Measurements from ENCODE around the gene PCNX2. TPM values are rescaled to one million over a fixed set of nuclear protein-coding genes. Genes with fewer than 3 reads are reported as not detected.

Gene PCNX2
- total RNA-seq, 2 donors from 2014 or later = 8.4 to 23.2 TPM

GRCh38 chr1:233144434-233144833, 151.1 kb downstream of the PCNX2 start:
- intact Hi-C loops (cut with DNase I) = no loop called here
- no peak for DNase-seq (ENCODE audit: low spot score)
- Histone ChIP-seq H3K4me1 (replicated peaks) (no peaks in the 10 kb centered on the region), H3K9me3 (no peaks in the 10 kb centered on the region), H3K27me3 (replicated peaks; ENCODE audit: insufficient read depth) (no peaks in the 10 kb centered on the region), H3K27ac (no peak overlapping the region), H3K36me3 (no peaks in the 10 kb centered on the region), H3K4me3 (no peak overlapping the region)
- TF ChIP-seq POLR2AphosphoS5 (IDR thresholded peaks at IDR 0.05) (no peak), POLR2A (IDR thresholded peaks at IDR 0.05) (no peak), CTCF (IDR thresholded peaks at IDR 0.05) (no peak)
- WGBS = 71% methylated on average over 2 of the region's 2 CpGs

- H3K27ac ChIP-seq = no peak overlapping the region
- DNase-seq (ENCODE audit: low spot score) = no peak
- 90% methylated on average over 4 of the region's 4 CpGs for WGBS
- intact Hi-C loops (cut with DNase I) = no loop called here
- H3K36me3 ChIP-seq = no peaks in the 10 kb centered on the region
- H3K4me1 ChIP-seq (replicated peaks) = no peaks in the 10 kb centered on the region
- H3K9me3 ChIP-seq = no peaks in the 10 kb centered on the region
- no peaks in the 10 kb centered on the region for H3K27me3 ChIP-seq (replicated peaks; ENCODE audit: insufficient read depth)
- no peak overlapping the region for H3K4me3 ChIP-seq
- TF ChIP-seq POLR2AphosphoS5 (IDR thresholded peaks at IDR 0.05) (no peak), CTCF (IDR thresholded peaks at IDR 0.05) (no peak), POLR2A (IDR thresholded peaks at IDR 0.05) (no peak)
These were observed 152.3 kb downstream of the PCNX2 start for GRCh38 chr1:233143241-233143640.

GRCh38 chr1:233140974-233141373, 154.6 kb downstream of the PCNX2 start:
- Histone ChIP-seq H3K27me3 (replicated peaks; ENCODE audit: insufficient read depth) (no peaks in the 10 kb centered on the region), H3K4me3 (no peak overlapping the region), H3K27ac (no peak overlapping the region), H3K4me1 (replicated peaks) (no peaks in the 10 kb centered on the region), H3K36me3 (no peaks in the 10 kb centered on the region), H3K9me3 (no peaks in the 10 kb centered on the region)
- intact Hi-C loops (cut with DNase I) = no loop called here
- TF ChIP-seq CTCF (IDR thresholded peaks at IDR 0.05) (no peak), POLR2AphosphoS5 (IDR thresholded peaks at IDR 0.05) (no peak), POLR2A (IDR thresholded peaks at IDR 0.05) (no peak)
- DNase-seq (ENCODE audit: low spot score) = no peak

GRCh38 chr1:233140499-233140898, 155.0 kb downstream of the PCNX2 start:
- Histone ChIP-seq H3K4me1 (replicated peaks) (no peaks in the 10 kb centered on the region), H3K4me3 (no peak overlapping the region), H3K27ac (no peak overlapping the region), H3K36me3 (no peaks in the 10 kb centered on the region), H3K27me3 (replicated peaks; ENCODE audit: insufficient read depth) (no peaks in the 10 kb centered on the region), H3K9me3 (no peaks in the 10 kb centered on the region)
- DNase-seq (ENCODE audit: low spot score) = no peak
- intact Hi-C loops (cut with DNase I) = no loop called here
- TF ChIP-seq CTCF (IDR thresholded peaks at IDR 0.05) (no peak), POLR2A (IDR thresholded peaks at IDR 0.05) (no peak), POLR2AphosphoS5 (IDR thresholded peaks at IDR 0.05) (no peak)
- WGBS = 73% methylated on average over 5 of the region's 5 CpGs

- Histone ChIP-seq H3K4me1 (replicated peaks) (no peaks in the 10 kb centered on the region), H3K9me3 (no peaks in the 10 kb centered on the region), H3K27me3 (replicated peaks; ENCODE audit: insufficient read depth) (no peaks in the 10 kb centered on the region), H3K36me3 (no peaks in the 10 kb centered on the region), H3K27ac (no peak overlapping the region), H3K4me3 (no peak overlapping the region)
- TF ChIP-seq POLR2AphosphoS5 (IDR thresholded peaks at IDR 0.05) (no peak), CTCF (IDR thresholded peaks at IDR 0.05) (no peak), POLR2A (IDR thresholded peaks at IDR 0.05) (no peak)
- intact Hi-C loops (cut with DNase I) = no loop called here
- no peak for DNase-seq (ENCODE audit: low spot score)
- 77% methylated on average over 4 of the region's 4 CpGs for WGBS
These were observed 156.5 kb downstream of the PCNX2 start for GRCh38 chr1:233138788-233139585.

All from prostate gland (tissue), 2 donors.